Hair follicular keratinocyte (primary cell): Measurements from ENCODE around the gene TTI1. TPM values are rescaled to one million over a fixed set of nuclear protein-coding genes. Genes with fewer than 3 reads are reported as not detected.

Experiments
- total RNA-seq: library from RNA; depleted of rRNA; stranded (reverse); fragments of >200 nt; gene quantifications from 2 replicates; pipeline ENCODE4 v1.2.3, GENCODE V29; 2015

TTI1 gene
- 9.9 and 19.6 TPM in 2 replicates for total RNA-seq

GRCh38 chr20:38033330-38034107, at the start of gene TTI1, which contains the start of gene RPRD1B:
Gene TTI1, minus strand, starts transcription at chr20:38033456. Its CDS starts 19,640 bp downstream, at chr20:38013816.
Gene RPRD1B, plus strand, starts transcription at chr20:38033746. Its CDS starts 202 bp downstream, at chr20:38033948.

Other genes with a start within 250 kb of the TTI1 start
- gene VSTM2L, start 130.3 kb downstream of the TTI1 start, total RNA-seq, result 1.7 and 9.0 TPM in 2 replicates
- gene RPRD1B, start 290 bp upstream of the TTI1 start, total RNA-seq, result 12.8 and 18.1 TPM in 2 replicates
- gene TGM2, start 131.8 kb upstream of the TTI1 start, total RNA-seq, result 6.0 and 31.0 TPM in 2 replicates
- not detected in 2 replicates for gene KIAA1755, start 227.3 kb upstream of the TTI1 start, total RNA-seq